Dendritic cell treated with granulocyte-macrophage colony-stimulating factor and Interleukin-4, amounts not matched to agents 40 ng/mL and 50 ng/mL, for 4 days (primary cell): ENCODE data around the gene FYTTD1.

Experiments
- H3K27ac Mint-ChIP-seq: one replicate; pipeline ENCODE4 v1.8.0; 2022; ENCODE audit warnings: mild to moderate bottlenecking, mixed read lengths
- H3K27me3 Mint-ChIP-seq: one replicate; pipeline ENCODE4 v1.8.0; 2022; ENCODE audit warnings: mild to moderate bottlenecking, mixed read lengths
- H3K36me3 Mint-ChIP-seq: one replicate; pipeline ENCODE4 v1.8.0; 2022; ENCODE audit warnings: low read depth, mixed read lengths
- H3K4me1 Mint-ChIP-seq: one replicate; pipeline ENCODE4 v1.8.0; 2022; ENCODE audit warnings: low read depth, mixed read lengths
- H3K4me3 Mint-ChIP-seq: one replicate; pipeline ENCODE4 v1.8.0; 2022; ENCODE audit warnings: mild to moderate bottlenecking, moderate library complexity, mixed read lengths
- H3K9me3 Mint-ChIP-seq: one replicate; pipeline ENCODE4 v1.8.0; 2022; ENCODE audit warnings: mixed read lengths
- intact Hi-C: fragments of 100-400 bp; cut with micrococcal nuclease; formaldehyde crosslinking; loops from one replicate; pipeline ENCODE4 v1.15.0; 2022

The FYTTD1 gene

GRCh38 chr3:197809356-197810020, 59.8 kb downstream of the FYTTD1 start:
- intact Hi-C loops, result loop anchor here (10.0 kb wide), 1 partner anchor 885 kb away; no protein-coding TSS in a partner anchor
- Mint-ChIP-seq H3K27ac (no peak overlapping the region), H3K4me1 (peaks cover 27% of the 10 kb centered on the region), H3K4me3 (no peak overlapping the region), H3K27me3 (no peaks in the 10 kb centered on the region), H3K9me3 (no peaks in the 10 kb centered on the region), H3K36me3 (peaks cover 13% of the 10 kb centered on the region)

DNA sequence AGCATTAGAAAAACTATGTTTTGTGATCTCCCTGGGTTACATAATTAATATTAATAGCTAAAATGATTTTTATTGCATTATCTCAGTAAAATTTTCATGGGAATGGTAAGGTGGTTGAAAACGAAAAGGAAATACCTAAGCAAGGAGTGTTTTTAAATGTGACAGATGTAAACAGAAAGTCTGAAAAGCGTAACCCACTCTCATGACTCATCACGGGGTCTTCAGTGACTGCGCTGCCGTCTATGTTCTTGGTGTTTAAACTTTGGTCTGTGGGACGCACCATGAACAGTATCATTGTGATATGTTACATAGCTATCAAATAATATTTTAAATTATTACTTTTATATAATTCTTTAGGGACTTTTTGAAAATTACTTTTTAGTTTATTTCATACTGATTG, 61.2 kb downstream of the FYTTD1 start:
- intact Hi-C loops, result loop anchor here (10.0 kb wide), 1 partner anchor 886 kb away; no protein-coding TSS in a partner anchor
- H3K27ac Mint-ChIP-seq, result no peak overlapping the region
- H3K27me3 Mint-ChIP-seq, result no peaks in the 10 kb centered on the region
- H3K4me3 Mint-ChIP-seq, result no peak overlapping the region
- peaks cover 13% of the 10 kb centered on the region for H3K36me3 Mint-ChIP-seq
- H3K4me1 Mint-ChIP-seq, result peaks cover 27% of the 10 kb centered on the region
- no peaks in the 10 kb centered on the region for H3K9me3 Mint-ChIP-seq

- Mint-ChIP-seq H3K27me3 (no peaks in the 10 kb centered on the region), H3K27ac (no peak overlapping the region)
- intact Hi-C loops, result loop anchor here (10.0 kb wide), 1 partner anchor 887 kb away; no protein-coding TSS in a partner anchor
Measured at GRCh38 chr3:197811343-197811742, 61.7 kb downstream of the FYTTD1 start.

GRCh38 chr3:197814372-197814771, 64.7 kb downstream of the FYTTD1 start:
- intact Hi-C loops, result loop anchor here (10.0 kb wide), 1 partner anchor 890 kb away; no protein-coding TSS in a partner anchor
- no peaks in the 10 kb centered on the region for H3K27me3 Mint-ChIP-seq
- no peak overlapping the region for H3K4me3 Mint-ChIP-seq
- peaks cover 22% of the 10 kb centered on the region for H3K36me3 Mint-ChIP-seq
- peaks cover 5% of the 10 kb centered on the region for H3K4me1 Mint-ChIP-seq
- no peak overlapping the region for H3K27ac Mint-ChIP-seq
- no peaks in the 10 kb centered on the region for H3K9me3 Mint-ChIP-seq

More at GRCh38 chr3:197811343-197811742, 61.7 kb downstream of the FYTTD1 start:
- Mint-ChIP-seq H3K9me3 (no peaks in the 10 kb centered on the region), H3K36me3 (peaks cover 13% of the 10 kb centered on the region), H3K4me3 (no peak overlapping the region), H3K4me1 (peaks cover 27% of the 10 kb centered on the region)

DNA sequence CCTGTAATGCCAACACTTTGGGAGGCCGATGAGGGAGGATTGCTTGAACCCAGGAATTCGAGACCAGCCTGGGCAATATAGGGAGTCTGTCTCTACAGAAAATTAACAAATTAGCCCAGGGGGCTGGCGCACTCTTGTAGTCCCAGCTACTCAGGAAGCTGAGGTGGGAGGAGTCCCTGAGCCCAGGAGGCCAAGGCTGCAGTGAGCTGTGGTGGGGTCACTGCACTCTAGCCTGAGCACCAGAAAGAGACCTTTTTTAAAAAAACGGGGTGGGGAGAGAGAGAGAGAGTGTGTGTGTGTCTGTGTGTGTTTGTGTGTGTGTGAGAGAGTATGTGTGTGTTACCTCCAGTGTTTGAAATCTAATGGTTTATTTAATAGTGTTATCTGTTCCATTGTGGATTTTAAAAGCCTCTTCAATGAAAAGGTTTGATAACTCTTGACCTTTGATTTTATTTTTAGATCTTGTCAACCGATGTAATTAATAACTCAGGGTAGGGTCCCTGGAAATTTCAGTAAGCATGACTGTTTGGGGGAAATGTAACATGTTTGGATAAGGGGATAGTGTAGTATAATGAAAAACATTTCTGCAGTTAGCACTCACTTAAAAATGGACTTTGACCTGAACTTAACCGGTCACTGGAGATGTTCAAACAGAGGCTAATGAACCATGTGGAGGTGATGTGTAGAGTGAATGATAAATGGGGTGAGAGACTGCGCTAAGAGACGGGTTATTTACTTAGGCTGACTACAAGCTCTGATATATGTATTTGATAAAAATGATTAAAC, 71.1 kb downstream of the FYTTD1 start:
- no peaks in the 10 kb centered on the region for H3K27me3 Mint-ChIP-seq
- peaks cover 63% of the 10 kb centered on the region for H3K36me3 Mint-ChIP-seq
- intact Hi-C loops, result no loop called here
- no peak overlapping the region for H3K27ac Mint-ChIP-seq
- no peaks in the 10 kb centered on the region for H3K4me1 Mint-ChIP-seq
- H3K4me3 Mint-ChIP-seq, result no peak overlapping the region
- H3K9me3 Mint-ChIP-seq, result no peaks in the 10 kb centered on the region

GRCh38 chr3:197829397-197830045, 79.8 kb downstream of the FYTTD1 start:
- intact Hi-C loops, result no loop called here
- H3K36me3 Mint-ChIP-seq, result peaks cover 74% of the 10 kb centered on the region
- H3K4me3 Mint-ChIP-seq, result no peak overlapping the region
- H3K4me1 Mint-ChIP-seq, result no peaks in the 10 kb centered on the region
- no peak overlapping the region for H3K27ac Mint-ChIP-seq
- H3K9me3 Mint-ChIP-seq, result no peaks in the 10 kb centered on the region
- H3K27me3 Mint-ChIP-seq, result no peaks in the 10 kb centered on the region

GRCh38 chr3:197830308-197830966, 80.8 kb downstream of the FYTTD1 start:
- intact Hi-C loops, result no loop called here
- no peak overlapping the region for H3K4me3 Mint-ChIP-seq
- no peaks in the 10 kb centered on the region for H3K27me3 Mint-ChIP-seq
- no peaks in the 10 kb centered on the region for H3K9me3 Mint-ChIP-seq
- H3K36me3 Mint-ChIP-seq, result peaks cover 78% of the 10 kb centered on the region
- no peak overlapping the region for H3K27ac Mint-ChIP-seq
- H3K4me1 Mint-ChIP-seq, result no peaks in the 10 kb centered on the region

- Mint-ChIP-seq H3K9me3 (no peaks in the 10 kb centered on the region), H3K4me1 (no peaks in the 10 kb centered on the region), H3K36me3 (peaks cover 78% of the 10 kb centered on the region), H3K27ac (no peak overlapping the region), H3K4me3 (no peak overlapping the region), H3K27me3 (no peaks in the 10 kb centered on the region)
- intact Hi-C loops, result no loop called here
Measured at GRCh38 chr3:197830967-197831313, 81.3 kb downstream of the FYTTD1 start.

DNA sequence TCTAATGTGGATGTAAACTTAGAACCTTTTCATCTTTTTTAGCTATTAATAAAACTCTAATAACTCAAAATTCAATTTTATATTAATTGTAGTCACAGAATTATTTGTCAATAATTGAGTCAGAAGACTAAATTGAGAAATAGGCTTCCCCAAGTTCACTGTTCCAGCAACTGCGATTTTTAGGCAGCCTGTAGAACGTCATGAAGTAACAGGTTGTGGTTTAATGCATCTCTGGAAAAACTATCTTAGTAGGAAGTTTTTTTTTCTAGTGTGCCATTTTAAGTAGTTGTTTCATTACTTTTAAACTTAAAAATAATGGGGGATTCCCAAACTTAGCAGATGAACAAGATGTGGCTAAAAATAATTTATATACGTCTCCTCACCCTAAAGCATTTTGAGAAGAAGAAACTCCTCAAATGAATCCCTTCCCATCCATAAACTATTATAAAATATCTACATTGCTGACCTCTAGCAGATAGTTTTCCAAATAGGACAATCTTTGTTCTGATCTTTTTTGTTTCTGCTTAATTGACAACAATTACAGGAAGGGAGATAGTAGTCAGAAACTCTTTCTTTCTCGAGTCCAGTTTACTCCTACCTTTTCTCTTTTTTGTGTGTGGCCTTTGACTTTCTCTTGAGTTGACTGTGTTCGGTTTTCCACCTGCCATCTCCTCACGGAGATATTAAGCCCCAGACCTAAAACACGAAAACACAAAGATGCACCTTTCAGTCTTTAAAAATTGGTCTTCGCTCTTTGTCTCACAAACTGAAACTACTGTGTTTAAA, 84.4 kb downstream of the FYTTD1 start:
- H3K9me3 Mint-ChIP-seq, result no peaks in the 10 kb centered on the region
- intact Hi-C loops, result no loop called here
- H3K4me1 Mint-ChIP-seq, result no peaks in the 10 kb centered on the region
- H3K36me3 Mint-ChIP-seq, result peaks cover 64% of the 10 kb centered on the region
- H3K4me3 Mint-ChIP-seq, result no peak overlapping the region
- no peaks in the 10 kb centered on the region for H3K27me3 Mint-ChIP-seq
- no peak overlapping the region for H3K27ac Mint-ChIP-seq

DNA sequence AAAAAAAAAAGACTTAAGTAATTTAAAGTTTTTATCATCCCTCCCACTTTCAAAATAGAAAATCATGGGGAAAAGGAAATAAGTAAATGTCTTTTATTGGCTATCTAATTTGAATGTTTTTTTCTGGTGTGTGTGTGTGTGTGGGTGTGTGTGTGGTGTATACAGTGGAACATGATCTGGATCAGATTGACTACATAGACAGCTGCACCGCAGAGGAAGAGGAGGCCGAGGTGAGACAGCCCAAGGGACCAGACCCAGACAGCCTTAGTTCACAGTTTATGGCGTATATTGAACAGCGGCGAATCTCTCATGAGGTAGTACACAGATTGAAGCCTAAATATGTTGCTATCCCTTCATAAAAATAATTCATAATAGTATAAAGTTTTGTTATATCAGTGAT, 85.8 kb downstream of the FYTTD1 start:
- no peak overlapping the region for H3K27ac Mint-ChIP-seq
- peaks cover 67% of the 10 kb centered on the region for H3K36me3 Mint-ChIP-seq
- H3K9me3 Mint-ChIP-seq, result no peaks in the 10 kb centered on the region
- no peaks in the 10 kb centered on the region for H3K4me1 Mint-ChIP-seq
- H3K27me3 Mint-ChIP-seq, result no peaks in the 10 kb centered on the region
- H3K4me3 Mint-ChIP-seq, result no peak overlapping the region
- intact Hi-C loops, result no loop called here

DNA sequence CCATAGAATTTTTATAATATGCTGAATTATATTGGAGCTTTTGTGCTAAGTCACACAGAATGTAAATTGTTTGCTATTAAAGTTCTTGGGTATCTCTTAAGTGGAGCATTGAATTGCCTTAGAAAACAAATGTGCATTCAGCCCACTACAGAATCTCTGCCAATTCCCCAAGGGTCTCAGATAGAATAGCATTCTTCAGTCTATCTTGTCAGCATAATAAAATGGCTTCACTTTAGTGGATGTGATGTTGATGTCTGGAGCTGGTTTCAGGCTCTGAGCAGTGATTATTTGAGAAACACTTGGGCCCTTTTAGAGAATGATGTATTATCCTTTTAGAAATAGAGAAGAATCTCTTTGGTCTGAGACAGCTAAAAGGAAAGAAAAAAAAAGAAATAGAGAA, 86.6 kb downstream of the FYTTD1 start:
- no peaks in the 10 kb centered on the region for H3K4me1 Mint-ChIP-seq
- peaks cover 69% of the 10 kb centered on the region for H3K36me3 Mint-ChIP-seq
- intact Hi-C loops, result no loop called here
- no peak overlapping the region for H3K4me3 Mint-ChIP-seq
- no peaks in the 10 kb centered on the region for H3K9me3 Mint-ChIP-seq
- H3K27ac Mint-ChIP-seq, result no peak overlapping the region
- no peaks in the 10 kb centered on the region for H3K27me3 Mint-ChIP-seq
